GOT3 (cell line): Measurements from ENCODE around the gene FMNL2.
"Not testable (repeated sequence)": the region's sequence is repeated elsewhere in the genome, so short reads cannot be mapped to it uniquely, and the experiment has no call there.

ENCODE experiments used
- DNase-seq: peaks from one replicate; lab custom pipeline; 2025; ENCODE audit warnings: mixed read lengths; lab: John Stamatoyannopoulos, UW

FMNL2 gene

DNA sequence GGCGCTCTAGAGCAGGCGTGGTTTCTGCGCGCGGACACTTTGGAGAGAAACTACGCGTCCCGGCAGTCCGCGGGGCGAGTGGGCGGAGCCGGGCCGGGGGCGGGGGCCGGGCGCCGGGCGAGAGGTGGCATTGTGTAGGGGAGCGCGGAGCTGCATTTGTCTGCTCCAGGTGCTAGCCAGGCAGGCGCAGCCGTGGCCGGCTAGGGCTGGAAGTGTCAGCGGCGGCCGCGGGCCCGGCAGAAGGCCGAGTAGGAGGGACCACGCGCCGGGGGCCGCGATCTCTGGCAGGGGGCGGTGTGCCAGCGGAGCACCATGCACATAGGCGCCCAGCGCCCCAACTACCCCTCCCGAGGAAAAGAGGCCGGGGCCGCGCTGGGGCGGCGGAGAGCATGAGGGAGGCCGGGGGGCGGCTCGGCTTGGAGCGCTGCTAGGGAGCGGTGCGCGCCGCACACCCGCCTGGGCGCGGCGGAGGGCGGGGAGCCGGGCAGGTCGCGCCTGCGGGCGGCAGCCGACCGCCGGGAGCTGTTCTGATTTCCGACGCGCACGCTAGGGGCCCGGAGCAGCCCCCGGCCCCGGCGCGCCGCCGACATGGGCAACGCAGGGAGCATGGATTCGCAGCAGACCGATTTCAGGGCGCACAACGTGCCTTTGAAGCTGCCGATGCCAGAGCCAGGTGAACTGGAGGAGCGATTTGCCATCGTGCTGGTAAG lies at the start of gene FMNL2:
Gene FMNL2, plus strand, starts transcription at position 159 of the 710 bp plus-strand sequence.
- DNase-seq = no peak

DNA sequence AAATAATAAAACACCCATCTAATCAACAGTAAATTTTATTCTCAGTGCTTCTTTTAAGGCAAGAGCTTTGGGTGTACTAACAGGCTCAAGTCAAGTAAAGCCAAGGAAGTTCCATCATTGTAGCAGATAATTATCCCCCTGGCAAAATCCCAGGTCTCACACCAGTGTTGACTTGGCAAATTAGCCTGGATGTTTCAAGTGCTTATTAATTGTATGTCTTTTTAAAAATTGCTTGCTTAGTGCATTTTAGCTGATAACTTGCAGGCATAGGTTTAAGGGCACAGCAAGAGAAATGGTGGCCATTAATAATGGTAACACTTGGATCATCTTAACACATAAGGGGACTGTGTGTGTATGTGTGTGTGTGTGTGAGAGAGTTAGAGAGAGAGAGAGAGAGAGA lies 42.0 kb upstream of the FMNL2 start:
- DNase-seq = no peak

DNA sequence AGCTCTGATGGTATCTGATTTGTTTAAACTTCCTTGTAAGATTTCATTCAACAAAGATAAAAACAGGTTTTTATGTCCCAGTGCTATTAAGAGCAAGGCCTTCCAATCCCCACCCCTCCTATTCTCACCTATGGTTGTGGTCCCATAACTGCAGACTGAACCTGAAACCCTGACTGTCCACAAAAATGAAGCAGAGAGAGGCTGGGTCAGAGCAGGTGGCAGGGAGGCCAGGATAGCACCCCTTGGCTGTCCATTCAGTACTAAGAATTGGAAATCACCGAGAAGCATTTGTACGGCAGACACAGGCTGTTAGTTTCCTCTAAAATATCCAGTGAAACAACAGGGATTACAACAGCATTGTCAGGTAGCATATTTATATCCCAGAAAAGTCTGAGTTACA lies 37.3 kb upstream of the FMNL2 start:
- no peak for DNase-seq

DNA sequence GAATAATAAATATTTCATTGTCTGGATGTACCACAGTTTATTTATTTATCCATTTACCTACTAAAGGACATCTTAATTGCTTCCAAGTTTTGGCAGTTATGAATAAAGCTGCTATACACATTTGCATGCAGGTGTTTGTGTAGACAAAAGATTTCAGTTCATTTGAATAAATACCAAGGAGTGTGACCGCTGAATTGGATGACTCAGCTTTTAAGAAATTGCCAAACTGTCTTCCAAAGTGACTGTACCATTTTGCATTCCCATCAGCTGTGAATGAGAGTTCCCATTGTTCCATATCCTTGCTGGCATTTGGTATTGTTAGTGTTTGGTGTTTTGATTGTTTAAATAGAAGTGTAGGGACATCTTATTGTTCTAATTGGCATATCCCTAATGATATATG lies 36.2 kb upstream of the FMNL2 start:
- DNase-seq = no peak

DNA sequence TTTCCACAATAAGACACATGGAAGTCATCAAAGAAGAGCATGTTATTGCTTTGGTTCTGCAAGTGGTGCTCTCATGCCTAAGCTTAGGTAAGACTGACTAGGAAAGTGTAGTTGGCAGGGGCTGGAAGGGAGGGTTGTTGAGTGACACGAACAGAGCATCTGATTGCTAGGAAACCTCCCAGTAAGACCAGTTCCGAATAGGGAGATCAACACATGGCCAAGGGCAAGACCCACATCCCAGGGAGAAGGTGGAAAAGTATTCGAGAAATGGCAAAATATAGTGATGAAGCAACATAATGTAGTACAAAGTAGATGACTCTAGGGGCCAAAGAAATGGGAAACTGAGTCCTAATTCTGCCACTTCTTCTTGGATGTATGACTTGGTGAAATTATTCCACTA lies 33.8 kb upstream of the FMNL2 start:
- no peak for DNase-seq

DNA sequence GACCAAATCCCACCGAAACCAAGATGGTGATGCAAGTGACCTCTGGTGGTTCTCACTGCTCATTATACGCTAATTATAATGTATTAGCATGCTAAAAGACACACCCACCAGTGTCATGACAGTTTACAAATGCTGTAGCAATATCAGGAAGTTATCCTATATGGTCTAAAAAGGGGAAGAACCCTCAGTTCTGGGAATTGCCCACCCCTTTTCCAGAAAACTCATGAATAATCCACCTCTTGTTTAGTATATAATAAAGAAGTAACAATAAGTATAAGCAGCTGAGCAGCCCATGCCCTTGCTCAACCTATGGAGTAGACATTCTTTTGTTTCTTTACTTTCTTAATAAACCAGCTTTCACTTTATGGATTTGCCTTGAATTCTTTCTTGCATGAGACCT lies 31.0 kb upstream of the FMNL2 start:
- DNase-seq = no peak

DNA sequence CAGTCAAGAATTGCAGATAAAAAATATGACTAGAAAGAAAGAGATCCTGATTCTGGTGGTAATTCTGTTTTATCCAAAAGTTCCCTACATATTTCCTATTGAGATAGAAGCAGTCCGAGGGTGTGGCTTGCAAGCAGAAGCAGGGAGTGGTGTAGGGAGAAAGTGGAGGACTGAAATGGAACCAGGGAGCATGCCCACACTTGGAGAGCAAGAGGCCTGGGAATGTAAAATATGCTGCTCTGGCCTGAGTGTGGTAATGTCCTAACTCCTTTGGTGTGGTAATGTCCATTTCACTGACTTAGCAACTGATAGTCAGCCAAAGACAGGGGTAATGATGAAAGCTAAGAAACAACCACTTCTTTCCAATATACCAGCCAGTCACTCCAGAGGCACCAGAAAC lies 30.1 kb upstream of the FMNL2 start:
- DNase-seq = no peak

DNA sequence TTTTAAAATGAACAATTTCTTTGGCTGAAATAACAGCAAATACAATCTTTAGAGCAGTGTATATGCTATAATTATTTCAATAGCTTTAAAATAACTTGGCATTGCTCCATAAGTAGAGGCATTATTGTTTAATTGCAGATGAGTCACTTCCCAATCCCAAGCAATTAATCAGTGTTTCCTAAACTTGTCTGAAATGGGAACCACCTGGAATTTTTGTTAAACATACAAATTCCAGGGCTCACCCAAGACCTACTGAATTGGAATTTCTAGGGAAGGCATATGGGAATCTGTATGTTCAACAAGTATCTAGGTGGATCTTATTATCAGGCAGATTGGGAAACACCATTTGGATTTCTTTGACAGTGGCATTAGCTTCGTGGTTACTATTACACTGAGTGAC lies 27.1 kb upstream of the FMNL2 start:
- no peak for DNase-seq

DNA sequence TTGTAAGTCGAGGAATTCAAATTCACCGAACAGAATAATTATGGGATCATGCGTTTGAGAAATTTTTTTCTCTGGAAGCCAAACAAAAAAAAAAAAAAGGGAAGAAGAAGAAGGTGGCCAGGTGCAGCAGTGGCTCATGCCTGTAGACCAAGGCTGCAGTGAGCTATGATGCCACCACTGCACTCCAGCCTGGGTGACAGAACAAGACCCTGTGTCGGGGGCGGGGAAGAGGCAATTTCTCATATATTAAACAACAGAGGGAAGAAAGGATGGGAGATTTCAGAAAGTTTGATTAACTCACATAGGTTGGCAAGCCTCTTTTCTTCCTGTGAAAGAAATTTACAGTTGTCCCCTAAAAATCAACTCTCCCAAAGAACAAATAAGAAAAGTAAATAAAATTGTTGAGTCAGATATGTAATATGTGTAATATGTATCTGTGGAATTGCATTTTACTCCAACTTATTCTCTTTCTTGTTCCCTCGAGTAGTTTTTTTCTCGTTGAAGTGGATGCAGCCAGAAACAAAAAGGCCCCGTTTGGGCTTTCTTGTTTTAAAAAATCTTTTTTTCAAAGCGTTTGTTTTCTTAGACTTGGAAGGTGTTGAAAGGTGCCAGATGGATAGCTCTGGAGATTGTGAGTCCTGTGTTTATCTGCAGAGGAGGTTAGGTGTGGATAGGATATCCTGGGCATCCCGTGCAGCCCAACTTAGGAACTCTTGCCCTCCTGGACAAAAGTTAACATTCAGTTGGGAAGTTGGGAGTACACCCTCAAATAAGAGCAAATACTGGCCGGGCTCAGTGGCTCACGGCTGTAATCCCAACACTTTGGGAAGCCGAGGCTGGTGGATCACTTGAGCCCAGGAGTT lies 25.4 kb upstream of the FMNL2 start:
- no peak for DNase-seq

DNA sequence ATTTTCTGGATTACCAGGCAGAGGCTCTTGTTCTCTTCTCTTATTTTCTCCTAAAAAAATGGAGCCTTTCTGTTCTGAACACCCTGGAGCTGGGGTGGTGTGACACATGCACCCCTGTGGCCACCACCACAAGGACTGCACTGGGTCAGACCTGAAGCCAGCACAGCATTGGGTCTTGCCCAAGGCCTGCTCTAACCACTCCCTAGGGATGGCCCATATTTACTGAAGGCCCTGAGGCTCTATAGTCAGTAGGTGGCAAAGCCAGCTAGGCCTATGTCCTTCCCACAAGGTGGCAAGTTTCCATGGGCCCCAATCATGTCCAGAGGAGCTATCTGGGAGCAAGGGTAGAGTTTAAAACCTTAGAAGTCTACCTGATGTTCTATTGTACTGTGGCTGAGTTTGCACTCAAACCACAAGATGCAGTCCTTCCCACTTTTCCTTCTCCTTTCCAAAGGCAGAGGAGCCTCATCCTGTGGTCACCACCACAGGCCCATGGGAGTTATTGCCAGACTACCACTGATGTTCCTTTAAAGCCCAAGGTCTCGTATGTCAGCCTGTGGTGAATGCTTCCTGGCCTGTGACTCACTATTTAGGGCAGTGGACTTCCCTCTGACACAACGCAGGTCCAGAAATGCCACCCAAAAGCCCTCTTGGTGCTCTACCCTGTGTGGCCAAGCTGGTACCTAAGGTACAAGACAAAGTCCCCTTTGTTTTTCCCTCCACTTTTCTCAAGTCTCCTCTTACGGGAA lies 15.0 kb upstream of the FMNL2 start:
- DNase-seq = no peak

DNA sequence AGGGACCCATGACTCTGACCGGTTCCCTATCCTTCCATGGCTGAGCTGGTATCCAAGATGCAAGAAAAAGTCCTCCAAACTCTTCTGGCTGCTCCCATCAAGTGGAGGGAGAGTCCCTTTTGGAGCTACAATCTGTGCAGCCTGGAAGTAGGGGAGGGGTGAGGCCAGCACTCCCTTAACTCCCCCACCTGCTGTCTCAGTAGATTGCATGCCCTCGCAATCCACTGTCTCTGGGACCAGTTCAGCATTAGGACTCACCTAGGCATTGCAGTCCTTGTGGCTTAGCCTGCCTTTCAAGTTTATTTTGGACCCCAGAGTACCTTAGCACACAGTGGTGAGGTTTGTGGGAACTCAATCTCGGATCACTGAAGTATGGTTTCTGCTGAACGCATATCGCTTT lies 14.2 kb upstream of the FMNL2 start:
- no peak for DNase-seq

DNA sequence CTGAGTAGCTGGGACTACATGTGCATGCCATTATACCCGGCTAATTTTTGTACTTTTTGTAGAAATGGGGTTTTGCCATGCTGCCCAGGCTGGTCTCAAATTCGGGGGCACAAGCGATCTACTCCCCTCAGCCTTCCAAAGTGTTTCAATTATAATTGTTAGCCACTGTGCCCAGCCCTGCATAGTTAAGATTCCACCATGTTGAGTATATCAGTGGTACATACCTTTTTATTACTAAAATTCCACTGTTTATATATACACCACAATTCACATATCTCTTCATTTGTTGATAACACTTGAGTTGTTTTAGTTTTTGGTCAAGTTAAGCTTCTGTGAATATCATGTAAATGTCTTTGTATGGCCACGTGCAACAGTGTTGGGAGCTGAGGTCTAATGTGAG lies 12.8 kb upstream of the FMNL2 start:
- no peak for DNase-seq

DNA sequence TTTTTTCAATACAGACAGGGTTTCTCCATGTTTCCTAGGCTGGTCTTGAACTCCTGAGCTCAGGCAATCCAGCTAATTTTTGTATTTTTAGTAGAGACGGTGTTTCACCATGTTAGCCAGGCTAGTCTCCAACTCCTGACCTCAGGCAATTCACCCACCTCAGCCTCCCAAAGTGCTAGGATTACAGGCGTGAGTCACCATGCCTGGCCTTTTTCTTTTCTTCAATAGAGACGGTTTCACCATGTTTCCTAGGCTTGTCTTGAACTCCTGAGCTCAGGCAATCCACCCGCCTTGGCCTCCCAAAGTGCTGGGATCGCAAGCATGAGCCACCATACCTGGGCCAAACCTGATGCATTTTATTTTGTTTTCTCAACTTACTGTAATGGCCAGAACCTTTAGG lies 9.8 kb upstream of the FMNL2 start:
- DNase-seq = not testable (repeated sequence)

DNA sequence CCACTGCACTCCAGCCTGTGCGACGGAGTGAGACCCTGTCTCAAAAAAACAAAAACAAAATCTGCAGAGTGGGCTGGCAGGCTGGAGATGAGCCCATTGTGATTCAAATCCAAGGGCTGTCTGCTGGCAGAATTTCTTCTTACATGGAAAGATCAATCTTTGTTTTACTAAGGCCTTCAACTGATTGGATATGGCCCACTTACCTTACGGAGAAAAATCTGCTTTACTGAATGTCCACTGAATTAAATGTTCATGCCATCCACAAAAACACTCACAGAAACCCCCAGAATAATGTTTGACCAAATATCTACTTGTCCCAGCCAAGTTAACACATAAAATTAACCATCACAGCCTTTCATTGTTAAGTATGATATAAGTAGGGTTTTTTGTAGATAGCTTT lies 8.3 kb upstream of the FMNL2 start:
- no peak for DNase-seq

DNA sequence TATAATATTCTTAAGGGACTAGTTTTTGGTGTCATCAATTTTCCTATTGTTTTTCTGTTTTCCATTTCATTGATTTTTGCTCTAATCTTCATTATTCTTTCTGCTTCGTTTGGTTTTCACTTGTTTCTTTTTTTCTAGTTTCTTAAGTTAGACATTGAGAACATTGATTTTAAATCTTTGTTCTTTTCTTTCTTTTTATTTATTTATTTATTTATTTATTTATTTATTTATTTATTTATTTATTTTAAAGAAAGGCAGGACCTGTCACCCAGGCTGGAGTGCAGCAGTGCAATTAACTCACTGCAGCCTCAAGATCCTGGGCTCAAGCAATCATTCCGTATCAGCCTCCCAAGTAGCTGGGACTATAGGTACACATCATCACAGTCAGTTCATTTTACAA lies 7.0 kb upstream of the FMNL2 start:
- DNase-seq = no peak

DNA sequence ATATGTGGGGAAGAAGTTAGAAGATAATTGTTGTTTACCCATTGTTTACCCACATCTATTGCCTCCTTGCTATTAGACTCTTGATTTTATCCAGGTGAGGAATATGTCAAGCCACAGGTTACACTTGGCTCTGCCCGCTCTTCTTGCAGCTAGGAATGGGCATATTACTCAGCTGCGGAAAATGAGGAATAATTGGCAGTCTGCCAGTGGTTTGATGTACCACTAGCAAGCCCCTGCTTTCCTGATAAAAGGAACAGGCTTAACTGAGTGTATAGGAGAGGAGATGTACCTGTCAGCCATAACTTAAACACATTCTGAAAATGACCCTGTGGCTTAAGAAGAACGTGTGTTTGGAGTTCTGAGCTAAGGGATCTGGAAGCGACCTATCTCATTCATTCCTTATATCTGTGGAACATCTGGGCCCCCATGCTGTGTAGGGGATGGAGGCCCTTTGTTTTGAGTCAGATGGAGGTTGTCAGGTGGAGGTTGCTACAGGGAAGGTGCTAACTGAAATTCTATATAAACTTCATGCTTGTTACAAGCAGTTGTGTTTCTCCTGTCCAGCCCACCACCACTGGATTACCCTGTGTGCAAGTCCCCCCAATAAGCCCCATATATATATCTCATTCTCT lies 4.6 kb upstream of the FMNL2 start:
- DNase-seq = no peak

DNA sequence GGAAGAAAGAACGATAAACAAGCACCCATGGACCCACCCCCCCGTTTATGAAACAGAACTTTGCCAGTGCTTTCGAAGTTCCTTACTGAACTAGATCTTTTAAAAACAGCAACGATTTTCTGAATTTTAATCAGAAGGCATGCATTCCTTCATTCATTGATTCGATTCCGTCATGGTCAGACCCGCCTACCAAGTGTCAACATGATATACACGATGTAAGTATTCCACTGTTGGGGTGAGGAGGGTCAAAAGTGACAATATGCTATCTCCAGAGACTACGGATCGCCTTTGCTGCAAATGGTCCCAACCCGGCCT lies 316 bp upstream of the FMNL2 start:
- DNase-seq = no peak

DNA sequence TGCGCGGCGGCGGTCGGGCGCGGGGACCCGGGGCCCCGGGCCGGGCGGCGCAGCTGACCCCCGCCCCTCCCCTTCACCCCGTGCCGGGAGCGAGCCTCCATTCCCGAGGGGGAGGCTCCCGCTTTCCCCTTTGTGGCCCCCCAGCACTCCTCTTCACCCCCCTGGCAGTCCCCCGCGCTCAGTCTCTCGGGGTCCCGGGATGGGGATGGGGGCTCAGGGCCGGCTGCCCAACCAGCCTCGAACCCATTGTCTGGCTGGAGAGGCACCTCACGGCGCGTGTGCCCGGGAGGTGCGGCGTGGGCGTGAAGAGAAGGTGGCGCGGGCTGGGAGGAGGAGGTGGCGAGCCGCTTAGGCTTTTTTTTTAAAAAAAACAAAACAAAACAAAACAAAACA lies 748 bp downstream of the FMNL2 start:
- DNase-seq = no peak

DNA sequence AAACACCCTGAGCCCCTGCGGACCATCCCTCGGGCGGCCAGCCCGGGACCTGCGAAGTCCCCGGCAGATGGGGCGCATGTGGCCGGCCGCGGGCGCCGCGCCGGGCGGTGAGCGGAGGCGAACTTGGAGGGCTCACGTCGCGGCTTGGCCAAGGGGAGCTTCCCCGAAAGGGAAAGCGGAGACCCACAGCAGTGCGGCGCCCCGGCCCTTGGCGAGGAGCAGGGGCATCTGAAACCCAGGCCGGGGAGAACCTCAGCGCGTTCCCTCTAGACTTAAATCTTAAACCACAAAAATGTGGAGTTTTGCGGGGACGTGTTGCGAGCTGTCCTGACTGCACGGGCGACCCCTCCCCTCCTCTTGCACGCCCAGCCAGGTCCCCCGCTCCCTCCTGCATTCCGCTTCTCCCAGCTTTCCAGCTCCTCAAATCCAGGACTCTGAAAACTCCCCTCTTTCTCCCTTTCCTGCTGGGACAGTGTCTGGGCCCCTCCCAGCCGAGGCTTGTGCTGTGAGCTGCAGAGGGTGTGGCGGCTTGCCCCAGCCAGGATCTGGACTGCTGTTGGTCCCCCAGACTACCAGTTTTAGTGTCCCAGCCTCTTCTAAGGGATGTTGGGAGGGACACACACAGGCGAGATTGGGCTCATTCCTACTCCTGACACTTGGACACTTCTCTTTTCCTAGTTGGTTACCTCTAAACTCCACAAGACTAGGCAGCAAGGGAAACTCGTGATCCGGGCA lies 1.3 kb downstream of the FMNL2 start:
- no peak for DNase-seq

DNA sequence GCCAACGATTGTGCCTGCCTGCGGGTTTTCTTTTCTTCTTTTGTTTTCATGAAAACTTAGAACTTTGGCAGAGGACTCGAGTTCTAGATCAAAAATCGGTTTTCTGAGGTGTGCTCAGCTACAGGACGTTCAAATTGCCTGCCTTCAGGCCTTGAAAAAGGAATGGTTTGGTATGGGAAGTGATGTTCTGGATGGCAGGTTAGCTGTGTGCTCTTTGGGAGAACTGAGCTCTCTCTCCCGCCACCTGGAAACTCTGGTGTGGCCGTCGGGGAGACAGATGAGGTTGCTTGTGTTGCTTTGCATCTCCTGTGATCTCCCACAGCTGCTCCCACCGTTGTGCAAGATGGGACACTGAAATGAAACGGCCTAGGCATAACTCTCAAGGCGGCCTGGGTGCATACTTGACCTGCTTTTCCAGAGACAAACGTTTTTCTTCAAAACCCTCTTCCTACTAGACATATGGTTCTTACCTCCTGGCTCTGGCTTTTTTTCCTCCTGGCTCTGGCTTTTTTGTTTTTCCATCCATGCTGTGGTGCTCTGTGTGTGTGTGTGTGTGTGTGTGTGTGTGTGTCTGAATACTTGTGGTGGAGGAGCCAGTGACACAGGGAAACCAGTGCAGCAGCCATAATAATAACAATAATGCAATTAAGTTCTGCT lies 2.0 kb downstream of the FMNL2 start:
- DNase-seq = no peak

DNA sequence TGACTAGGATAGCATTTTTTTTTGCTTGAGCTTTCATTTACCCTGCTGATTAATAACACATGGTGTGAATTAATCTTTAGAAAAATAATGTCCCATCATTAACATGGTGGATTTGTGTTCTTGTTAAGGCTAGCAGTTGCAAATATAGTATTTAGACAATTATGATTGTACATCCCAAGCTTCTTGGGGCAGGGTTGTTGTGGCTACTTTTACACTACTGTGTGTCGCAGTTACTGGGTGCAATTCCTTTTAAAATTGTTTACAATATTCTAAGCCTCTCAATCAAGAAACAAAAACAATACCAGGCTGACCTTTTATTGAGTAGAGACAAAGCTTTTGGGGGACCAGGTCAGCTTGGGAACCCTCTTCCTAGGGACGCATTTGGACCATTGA lies 2.5 kb downstream of the FMNL2 start:
- no peak for DNase-seq
